Uterus (tissue), 2 donors: ENCODE measurements around the gene GORAB.

Source experiments
- CTCF ChIP-seq, 4 experiments: fragments of 200-600 bp in 2 of 4; fragments of 450-650 bp in 2 of 4; sonication (generic) in 2 of 4; IDR thresholded peaks; one replicate each; pipeline ENCODE4 v1.5.1; 2016 to 2019; ENCODE audit warnings: antibody characterized with exemption in 4 of 4, mild to moderate bottlenecking in 2 of 4, moderate library complexity in 1 of 4
- POLR2A ChIP-seq, 2 donors: fragments of 450-650 bp; IDR thresholded peaks; one replicate each; pipeline ENCODE4 v1.6.1; 2016; ENCODE audit warnings: antibody characterized with exemption in 2 of 2, mild to moderate bottlenecking in 1 of 2, moderate library complexity in 1 of 2

- TF ChIP-seq CTCF (IDR thresholded peaks at IDR 0.05) (no peak), POLR2A (IDR thresholded peaks at IDR 0.05) (no peak)
These were observed 13.7 kb upstream of the GORAB start for GRCh38 chr1:170518185-170518834.
